Testis (tissue), 2 donors: ENCODE results near the gene STK24.

Experiments used
- POLR2A ChIP-seq: fragments of 450-650 bp; IDR thresholded peaks from one replicate; pipeline ENCODE4 v1.6.1; 2017; ENCODE audit warnings: antibody characterized with exemption, mild to moderate bottlenecking, moderate library complexity
- TF ChIP-seq, protein P1 (sequence below), 3 experiments: fragments of 450-650 bp in 2 of 3; fragments of 200-600 bp in 1 of 3; sonication (generic) in 1 of 3; IDR thresholded peaks; one replicate each; pipeline ENCODE4 v1.5.1; 2016 to 2019; ENCODE audit warnings: antibody characterized with exemption in 3 of 3, mild to moderate bottlenecking in 2 of 3, moderate library complexity in 1 of 3

DNA sequence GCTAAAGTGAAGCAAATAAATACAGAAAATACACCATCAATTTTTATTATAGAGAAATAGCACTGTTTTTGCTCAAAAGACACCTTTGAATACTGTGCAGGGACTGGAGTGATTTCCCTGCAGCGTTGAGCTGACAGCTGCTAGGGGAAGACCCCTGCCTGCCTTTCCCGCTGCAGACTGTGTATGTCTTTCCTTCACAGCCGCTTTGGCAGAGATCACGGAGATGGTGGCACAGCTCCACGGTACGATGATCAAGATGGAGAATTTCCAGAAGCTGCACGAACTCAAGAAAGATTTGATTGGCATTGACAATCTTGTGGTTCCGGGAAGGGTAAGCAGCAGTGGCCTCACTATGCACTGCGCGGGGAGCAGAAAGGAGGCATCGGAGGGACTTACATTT is 141.5 kb downstream of the STK24 start:
- TF ChIP-seq, protein P1, sequence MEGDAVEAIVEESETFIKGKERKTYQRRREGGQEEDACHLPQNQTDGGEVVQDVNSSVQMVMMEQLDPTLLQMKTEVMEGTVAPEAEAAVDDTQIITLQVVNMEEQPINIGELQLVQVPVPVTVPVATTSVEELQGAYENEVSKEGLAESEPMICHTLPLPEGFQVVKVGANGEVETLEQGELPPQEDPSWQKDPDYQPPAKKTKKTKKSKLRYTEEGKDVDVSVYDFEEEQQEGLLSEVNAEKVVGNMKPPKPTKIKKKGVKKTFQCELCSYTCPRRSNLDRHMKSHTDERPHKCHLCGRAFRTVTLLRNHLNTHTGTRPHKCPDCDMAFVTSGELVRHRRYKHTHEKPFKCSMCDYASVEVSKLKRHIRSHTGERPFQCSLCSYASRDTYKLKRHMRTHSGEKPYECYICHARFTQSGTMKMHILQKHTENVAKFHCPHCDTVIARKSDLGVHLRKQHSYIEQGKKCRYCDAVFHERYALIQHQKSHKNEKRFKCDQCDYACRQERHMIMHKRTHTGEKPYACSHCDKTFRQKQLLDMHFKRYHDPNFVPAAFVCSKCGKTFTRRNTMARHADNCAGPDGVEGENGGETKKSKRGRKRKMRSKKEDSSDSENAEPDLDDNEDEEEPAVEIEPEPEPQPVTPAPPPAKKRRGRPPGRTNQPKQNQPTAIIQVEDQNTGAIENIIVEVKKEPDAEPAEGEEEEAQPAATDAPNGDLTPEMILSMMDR (IDR thresholded peaks at IDR 0.05) = no peak
- TF ChIP-seq POLR2A = no peak
